NCI-H82 treated with DMSO at 0.1 percent for 48 hours (cell line): ENCODE measurements around the gene GARIN1A.
"Not testable (repeated sequence)": the region's sequence is repeated elsewhere in the genome, so short reads cannot be mapped to it uniquely, and the experiment has no call there.

Source experiments
- DNase-seq: peaks from one replicate; lab custom pipeline; 2025; ENCODE audit not compliant: unreplicated experiment; lab: John Stamatoyannopoulos, UW

GARIN1A gene

DNA sequence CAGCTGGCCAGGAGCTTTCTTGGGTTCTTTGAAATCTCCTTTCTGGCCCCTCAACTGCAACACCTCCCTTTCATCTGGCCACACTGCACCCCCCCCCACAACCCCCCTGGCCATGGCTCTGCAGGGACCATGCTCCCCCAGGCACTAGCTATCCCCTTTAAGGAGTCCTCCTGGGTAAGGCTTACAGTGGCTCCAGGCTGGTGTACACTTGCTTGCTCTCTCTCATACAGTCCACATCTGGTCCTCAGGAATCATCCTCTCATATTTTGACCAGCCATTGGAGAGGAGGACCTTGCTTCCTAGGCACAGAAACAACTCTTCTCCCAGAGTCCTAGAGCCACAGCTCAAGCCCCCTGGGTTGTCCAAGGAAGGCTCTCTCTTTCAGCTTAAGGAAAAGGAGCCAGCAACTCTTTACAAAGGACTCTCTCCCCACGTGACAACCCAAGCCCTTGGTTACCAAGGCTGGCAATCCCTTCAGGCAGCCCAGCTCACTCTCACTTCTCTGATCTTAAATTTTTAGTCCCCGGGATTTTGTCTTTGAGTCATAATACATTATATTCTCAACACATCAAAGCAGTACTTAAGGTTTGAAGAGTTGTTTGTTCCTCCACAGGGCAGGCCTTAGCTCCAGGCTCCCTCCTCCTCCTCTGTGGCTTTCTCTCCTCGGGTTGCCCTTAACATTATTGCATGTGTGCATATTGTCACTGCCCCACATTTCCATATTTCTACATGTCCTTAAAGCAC is 9.9 kb downstream of the GARIN1A start:
- DNase-seq: no peak

DNA sequence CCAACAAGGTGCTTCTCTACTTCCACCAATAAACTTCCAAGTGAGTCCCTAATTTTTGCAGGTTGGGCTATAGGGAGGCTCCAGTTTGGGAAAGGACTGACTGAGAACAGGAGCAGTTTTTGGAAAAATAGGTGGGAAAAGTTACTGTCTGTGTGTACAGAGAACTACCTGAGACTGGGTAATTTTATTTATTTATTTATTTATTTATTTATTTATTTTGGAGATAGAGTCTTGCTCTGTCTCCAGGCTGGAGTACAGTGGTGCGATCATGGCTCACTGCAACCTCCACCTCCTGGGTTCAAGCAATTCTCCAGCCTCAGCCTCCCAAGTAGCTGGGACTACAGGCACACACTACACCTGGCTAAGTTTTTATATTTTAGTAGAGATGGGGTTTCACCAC is 11.2 kb downstream of the GARIN1A start:
- not testable (repeated sequence) for DNase-seq

DNA sequence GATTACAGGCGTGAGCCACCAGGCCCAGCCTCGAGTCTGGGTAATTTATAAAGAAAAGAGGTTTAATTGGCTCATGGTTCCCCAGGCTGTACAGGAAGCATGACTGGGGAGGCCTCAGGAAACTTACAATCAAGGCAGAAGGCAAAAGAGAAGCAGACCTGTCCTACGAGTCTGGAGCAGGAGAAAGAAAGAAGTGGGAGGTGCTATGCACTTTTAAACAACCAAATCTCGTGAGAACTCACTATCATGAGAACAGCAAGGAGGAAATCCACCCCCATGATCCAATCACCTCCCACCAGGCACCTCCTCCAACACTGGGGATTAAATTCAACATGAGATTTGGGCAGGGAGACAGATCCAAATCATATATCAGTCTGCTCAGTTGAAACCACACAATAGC is 11.6 kb downstream of the GARIN1A start:
- not testable (repeated sequence) for DNase-seq

DNA sequence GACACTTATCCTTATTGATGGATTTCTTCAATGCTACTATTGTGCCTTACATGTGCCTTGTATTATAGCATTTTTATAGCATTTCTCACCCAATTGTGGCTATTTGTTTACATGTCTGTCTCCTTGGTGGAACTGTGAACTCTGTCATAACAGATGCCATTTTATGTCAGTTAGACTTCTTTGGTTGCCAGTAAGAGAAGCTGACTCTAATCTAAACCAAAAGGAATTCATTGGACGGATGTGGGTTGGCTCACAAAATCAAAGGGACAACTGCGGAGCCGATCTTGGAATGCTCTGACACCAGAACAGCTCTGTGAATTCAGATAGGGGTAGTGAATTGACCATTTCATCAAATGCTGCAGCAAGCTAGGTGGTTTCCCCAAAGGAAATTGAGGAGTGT is 15.0 kb downstream of the GARIN1A start:
- no peak for DNase-seq

DNA sequence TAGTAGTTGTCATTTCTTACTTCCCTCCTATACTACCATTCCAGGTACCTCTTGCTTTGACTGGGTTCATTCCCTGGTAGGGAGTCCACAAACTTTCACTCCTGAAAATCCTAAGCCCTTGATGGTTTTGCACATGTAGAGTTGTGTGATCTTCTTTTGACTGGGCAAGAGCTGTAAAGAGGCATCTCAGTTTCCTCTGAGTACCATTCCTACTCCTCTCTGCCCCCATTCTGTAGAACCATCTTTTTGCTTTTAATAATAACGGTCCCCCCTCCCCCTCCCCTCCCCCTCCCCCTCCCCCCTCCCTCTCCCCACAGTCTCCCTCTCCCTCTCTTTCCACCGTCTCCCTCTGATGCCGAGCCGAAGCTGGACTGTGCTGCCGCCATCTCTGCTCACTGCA is 16.4 kb downstream of the GARIN1A start:
- no peak for DNase-seq

DNA sequence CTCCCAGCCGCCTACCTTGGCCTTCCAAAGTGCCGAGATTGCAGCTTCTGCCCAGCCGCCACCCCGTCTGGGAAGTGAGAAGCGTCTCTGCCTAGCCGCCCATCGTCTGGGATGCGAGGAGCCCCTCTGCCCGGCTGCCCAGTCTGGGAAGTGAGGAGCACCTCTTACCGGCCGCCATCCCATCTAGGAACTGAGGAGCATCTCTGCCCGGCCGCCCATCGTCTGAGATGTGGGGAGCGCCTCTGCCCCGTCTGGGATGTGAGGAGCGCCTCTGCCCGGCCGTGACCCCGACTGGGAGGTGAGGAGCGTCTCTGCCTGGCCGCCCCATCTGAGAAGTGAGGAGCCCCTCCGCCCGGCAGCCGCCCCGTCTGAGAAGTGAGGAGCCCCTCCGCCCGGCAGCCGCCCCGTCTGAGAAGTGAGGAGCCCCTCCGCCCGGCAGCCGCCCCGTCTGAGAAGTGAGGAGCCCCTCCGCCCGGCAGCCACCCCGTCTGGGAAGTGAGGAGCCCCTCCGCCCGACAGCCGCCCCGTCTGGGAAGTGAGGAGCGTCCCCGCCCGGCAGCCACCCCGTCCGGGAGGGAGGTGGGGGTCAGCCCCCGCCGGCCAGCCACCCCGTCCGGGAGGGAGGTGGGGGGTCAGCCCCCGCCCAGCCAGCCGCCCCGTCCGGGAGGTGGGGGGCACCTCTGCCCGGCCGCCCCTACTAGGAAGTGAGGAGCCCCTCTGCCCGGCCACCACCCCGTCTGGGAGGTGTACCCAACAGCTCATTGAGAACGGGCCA is 17.3 kb downstream of the GARIN1A start:
- DNase-seq: not testable (repeated sequence)

DNA sequence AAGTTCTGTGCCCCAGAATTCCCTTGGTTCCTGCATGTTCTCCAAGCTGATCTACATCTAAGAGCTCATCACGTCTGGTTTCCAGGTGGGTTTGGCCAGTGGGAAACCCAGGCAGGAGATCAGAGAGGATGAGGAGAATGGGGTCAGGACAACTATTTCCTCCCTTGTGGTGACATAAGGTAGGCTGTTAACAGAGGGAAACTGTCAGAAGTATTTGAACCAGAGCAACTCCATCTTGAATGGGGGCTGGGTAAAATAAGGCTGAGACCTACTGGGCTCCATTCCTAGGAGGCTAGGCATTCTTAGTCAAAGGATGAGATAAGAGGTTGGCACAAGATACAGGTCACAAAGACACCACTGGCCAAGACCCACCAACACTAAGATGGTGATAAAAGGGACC is 19.1 kb downstream of the GARIN1A start:
- DNase-seq: no peak

DNA sequence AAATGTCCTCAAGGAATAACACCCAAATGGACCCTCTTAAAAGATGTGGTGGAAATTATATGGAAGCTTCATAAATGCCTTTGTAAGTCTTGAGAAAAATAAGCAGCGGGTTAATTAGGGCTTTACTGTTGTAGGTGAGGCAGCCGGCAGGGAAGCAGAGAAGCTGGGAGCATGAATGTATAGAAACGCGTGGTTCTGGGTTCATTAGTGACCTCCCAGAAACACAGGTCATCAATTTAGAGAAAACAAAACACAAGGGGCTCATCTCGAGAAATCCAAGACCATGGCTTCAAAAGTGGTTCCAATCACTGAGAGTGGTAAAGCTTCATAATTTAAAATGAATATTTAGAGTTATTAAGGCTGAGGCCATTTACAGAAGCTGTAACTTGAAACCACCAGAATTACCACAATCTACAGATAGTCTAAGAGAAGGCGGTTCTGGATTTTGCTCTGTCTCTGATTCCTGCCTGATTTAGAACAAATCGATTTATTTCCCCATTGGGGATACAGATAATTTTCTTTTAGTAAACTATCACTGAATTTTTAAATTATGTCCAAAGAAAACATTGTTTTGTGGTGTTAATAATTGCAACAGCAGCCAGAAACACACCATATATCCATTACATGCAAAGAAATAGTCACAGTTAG is 20.7 kb downstream of the GARIN1A start:
- no peak for DNase-seq

DNA sequence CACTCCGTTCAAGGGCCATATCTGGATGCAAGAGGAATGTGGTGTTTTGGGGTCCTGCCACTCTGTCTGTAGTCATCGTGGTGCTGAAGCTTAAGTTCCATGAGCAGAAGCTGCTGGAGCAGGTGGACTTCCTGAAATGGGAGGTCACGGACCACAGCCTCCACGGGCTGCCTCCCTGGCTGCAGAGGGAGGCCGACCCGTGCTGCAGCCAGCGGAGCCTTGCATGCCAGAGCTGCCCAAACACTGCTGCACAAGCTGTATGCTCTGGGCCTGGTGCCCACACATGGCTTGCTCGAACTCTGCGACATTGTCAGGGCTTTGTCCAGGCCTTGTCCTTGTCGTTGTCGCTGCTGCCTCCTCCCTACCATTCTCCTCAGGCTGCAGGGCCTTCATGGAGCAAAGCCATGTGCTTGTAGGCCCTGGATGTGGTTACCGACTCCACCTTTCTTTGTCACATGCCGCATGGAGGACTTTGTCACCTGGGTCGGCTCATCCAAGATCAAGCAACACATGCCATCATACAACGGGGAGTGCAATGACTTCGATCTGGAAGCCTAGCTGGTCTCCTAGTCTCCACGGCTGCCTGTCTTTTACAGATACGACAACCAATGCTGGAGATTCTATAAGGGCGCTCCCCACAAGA is 21.4 kb downstream of the GARIN1A start:
- no peak for DNase-seq

DNA sequence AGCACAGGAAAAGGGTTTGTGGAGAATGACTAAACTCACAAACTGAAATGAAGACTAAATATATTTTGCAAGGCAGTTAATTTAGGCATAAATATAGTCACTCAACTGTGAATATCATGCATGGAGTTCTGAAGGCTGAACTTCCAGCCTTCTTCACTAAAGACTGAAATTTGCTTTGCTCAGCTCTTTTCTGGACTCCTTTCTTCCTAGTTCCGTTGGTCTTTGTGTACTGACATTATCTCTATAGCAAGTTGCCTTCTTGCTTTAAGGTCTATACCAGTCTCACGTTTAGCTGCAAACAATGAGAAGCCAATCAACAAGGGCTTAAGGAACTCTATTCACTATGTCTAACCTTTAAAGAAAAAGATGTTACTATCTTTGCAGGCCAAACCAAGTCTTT is 22.6 kb downstream of the GARIN1A start:
- no peak for DNase-seq

DNA sequence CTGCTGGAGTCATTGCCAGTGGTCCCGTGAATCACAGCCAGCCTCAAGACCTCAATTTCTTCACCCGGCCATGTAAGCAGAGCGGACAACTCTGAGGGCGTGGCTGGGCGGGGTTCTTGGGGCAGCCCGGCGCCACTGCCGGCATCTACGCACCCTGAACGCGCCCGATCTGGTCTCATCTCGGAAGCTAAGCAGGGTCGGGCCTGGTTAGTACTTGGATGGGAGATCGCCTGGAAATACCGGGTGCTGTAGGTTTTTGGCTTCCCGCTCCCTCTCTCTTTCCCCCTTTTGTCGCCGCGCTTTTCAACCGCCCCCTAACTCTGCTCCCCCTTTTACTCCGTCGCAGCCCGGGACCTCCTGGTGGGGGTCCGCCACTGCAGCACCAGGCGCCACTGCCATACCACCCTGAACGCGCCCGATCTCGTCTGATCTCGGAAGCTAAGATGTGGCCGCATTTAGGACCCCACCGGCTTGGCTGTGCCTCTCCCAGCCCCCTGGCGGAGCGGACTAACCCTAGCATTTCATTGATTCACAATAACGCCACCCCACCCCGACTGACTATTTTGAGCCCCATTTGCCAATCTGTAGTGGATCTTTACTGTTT is 25.3 kb downstream of the GARIN1A start:
- DNase-seq: no peak

DNA sequence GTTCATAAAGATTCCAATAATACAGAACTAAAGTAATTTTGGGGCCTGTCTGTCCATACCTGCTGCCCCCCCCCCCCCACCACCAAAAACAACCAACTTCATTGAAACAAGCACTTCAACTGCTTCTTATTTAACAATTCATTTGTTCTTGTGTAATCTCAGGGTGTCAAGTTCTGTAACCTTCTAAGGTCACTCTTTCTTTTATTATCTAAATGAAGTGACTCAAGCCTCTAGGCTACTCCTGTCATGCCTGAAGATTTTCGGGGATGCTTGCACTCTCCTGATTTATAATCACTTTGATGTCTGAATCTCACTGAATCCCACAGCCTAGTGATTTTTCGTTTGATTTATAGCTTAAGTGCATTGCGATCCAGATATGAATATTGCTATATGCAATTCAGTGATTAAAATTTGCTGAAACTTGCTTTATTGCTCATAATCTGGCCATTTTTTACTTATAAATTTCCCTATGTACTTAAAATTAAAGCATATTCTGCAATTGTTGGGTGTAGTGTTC is 27.2 kb downstream of the GARIN1A start:
- DNase-seq: no peak

DNA sequence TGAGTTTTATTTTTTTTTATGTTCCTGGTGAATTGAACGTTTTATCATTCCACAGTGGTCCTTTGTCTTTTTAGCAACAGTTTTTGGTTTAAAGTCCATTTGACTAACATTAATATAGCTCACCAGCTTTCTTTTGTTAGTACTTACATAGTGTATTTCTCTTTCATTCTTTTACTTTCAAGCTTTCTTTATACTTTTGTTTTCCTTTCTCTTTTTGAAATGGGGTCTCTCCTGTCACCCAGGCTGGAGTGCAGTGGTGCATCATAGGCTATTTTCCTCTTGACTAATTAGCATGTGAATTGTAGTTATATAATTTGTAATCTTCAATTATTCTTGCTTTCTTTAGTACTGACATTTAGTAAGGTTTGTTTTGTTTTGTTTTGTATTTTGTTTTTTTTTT is 27.8 kb downstream of the GARIN1A start:
- no peak for DNase-seq

DNA sequence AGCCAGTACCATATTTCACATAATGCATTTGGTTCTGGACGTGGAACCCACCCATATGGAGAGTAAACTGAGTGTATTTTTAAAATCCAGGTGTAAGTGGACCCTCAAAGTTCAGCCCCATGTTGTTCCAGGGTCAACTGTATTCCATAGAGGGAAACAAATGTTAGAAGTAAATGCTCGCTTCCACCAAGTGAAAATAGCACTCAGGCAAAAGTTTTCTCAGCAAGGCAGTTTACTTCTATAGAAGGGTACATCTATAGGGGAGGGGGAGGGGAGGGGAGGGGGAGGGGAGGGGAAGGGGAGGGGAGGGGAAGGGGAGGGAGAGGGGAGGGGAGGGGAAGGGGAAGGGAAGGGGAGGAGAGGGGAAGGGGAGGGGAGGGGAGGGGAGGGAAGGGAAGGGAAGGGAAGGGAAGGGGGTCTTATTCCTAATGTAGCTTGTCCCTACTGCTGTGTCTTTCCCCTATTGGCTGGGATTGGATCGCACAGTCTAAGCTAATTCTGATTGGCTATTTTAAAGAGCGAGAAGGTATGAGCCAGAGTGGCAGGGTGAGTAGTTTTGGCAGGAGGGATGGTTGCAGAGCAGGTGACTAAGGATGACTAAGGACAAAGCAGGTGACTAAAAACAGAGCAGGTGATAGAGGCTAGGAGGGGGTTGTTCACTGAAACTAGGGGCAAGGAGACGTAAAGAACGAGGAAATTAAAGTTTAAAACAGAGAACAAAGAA is 29.1 kb downstream of the GARIN1A start:
- no peak for DNase-seq

DNA sequence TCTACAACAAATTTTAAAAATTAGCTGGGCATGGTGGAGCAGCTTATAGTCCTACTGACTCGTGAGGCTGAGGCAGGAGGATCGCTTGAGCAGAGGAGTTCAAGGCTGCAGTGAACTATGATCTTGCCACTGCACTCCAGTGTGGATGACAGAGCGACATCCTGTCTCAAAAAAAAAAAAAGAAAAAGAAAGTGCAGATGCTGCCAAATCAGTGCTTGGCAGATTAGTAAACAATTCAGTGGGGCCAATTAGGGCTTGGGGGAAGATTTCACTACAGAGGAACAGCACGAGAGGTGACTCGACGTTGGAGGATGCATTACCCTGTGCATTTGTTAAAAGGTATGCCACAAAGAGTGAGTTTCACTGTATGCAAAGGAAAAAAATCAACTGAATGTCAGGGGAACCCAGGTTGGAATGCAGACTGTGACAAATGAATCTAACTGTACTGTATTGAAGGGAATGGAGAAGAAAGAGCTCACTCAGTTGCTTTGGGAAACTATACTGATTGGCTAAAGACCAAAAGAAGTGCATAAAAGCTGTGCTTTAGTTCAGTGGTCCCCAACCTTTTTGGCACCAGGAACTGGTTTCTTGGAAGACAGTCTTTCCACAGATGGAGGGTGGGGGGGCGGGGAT is 31.6 kb downstream of the GARIN1A start:
- no peak for DNase-seq

DNA sequence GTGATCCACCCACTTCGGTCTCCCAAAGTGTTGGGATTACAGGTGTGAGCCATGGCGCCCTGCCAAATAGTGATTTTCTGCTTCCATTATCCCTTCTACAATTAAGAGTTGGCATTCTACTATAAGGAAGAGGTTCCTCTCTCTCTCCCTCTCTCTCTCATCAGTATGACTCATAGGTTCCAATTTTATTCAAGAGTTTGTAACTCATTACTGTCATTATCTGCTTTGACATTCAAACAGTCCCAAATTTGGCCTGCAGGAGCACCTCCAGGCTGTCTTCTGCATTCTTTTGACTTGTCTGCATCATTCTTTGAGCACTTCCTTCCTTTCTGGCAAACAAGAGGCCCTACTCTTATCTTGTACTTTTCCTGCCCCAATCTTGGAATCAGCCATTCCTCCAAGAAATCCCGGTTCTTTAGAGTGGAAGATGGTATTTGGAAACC is 33.8 kb downstream of the GARIN1A start:
- no peak for DNase-seq

DNA sequence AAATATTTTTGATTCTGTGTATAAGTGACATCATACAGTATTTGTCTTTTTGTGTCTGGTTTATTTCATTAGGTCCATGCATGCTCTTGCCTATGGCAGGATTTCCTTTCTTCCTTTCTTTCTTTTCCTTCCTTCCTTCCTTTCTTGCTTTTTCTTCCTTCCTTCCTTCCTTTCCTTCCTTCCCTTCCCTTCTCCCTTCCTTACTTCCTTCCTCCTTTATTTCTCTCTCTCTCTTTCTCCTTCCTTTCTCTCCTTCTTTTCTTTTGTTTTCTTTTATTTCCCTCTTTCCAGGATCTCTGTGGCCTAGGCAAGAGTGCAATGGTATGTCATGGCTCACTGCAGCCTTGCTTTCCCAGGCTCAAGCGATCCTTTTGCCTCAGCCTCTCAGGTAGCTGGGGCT is 35.7 kb downstream of the GARIN1A start:
- no peak for DNase-seq

DNA sequence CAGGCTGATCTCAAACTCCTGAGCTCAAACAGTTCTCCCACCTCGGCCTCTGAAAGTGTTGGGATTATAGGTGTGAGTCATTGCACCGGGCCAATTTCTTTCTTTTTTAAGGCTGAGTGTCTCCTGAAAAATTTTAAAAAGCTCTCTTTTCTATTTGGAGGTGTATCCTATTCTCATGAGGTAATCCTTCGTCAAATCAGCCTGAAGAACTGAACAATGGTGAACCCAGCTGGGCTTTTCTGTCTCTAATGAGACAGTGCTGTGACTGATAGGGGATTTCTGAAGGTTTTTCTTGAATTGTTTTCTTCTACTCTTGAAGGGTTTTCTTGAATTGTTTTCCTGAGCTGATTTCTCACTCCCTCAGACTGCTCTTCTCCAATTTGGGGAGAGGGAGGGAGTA is 36.1 kb downstream of the GARIN1A start:
- DNase-seq: no peak

DNA sequence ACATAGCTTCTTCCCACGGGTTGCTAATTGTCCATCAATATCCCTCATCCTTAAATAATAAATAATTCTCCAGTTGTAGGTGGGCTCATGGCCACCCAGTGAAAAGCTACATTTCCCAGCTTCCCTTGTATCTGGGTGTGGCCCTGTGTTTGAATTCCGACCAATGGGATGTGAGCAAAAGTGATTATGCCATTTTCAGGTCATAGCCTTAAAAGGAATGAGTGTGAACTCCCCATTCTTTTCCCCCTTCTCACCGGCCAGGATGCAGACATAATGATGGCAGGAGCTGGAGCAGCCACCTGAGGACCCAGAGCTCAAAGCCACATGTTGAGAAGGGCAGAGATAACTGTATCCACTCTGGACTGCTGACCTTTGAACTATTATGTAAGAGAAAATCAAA is 36.7 kb downstream of the GARIN1A start:
- no peak for DNase-seq

DNA sequence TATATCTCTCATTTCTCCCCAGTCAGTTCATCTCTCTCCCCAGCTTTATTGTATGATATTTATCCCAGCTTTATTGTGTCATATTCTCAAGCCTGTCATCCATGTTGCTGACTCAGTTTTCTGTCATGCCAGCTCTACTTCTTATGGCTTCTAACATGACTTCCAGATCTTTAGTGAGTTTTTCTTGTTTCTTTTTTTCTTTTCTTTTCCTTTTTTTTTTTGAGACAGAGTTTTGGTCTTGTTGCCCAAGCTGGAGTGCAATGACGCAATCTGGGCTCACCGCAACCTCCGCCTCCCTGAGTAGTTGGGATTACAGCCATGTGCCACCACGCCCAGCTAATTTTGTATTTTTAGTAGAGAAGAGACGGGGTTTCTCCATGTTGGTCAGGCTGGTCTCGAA is 38.4 kb downstream of the GARIN1A start:
- no peak for DNase-seq
